GM21367 (cell line): Measurements from ENCODE around the gene ADIPOR1.
A peak's percentile ranks its signal among the peaks of the same experiment; 100 is the strongest.
"Not testable (repeated sequence)": the region's sequence is repeated elsewhere in the genome, so short reads cannot be mapped to it uniquely, and the experiment has no call there.

Experiments
- ATAC-seq: cut with Tn5 transposase; IDR thresholded peaks from one replicate; pipeline ENCODE4 v1.9.1; 2021; ENCODE audit not compliant: unreplicated experiment

Gene ADIPOR1

GRCh38 chr1:202941372-202941771 is 16.7 kb downstream of the ADIPOR1 start:
- no peak for ATAC-seq

- ATAC-seq = no peak
Measured at GRCh38 chr1:202940561-202940960, 17.6 kb downstream of the ADIPOR1 start.

DNA sequence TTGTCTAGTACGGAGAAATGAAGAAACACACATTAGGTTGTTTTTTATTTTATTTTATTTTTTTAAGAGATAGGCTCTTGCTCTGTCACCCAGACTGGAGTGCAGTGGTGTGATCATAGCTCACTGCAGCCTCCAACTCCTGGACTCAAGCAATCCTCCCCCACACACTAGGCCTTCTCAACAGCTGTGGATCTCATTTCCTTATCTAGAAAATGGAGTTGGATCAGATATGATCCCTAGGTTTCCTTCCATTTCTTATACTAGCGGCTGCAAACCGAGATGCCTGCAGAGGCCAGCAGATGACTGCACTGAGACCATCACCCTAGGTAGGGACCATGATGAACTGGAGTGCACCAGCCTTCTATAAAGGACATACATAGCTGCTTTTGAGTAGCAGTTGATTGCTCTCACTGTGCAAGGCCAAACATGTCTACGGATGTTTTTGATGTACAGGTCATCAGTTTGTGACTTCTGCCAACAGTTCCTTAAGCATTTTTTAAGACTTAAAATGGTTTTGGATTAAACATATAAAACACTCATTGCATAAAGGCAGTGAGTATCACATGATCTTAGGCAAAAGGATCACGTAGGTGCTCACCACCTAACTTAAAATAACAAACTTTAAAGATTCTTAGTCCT is 19.7 kb downstream of the ADIPOR1 start:
- ATAC-seq = no peak

DNA sequence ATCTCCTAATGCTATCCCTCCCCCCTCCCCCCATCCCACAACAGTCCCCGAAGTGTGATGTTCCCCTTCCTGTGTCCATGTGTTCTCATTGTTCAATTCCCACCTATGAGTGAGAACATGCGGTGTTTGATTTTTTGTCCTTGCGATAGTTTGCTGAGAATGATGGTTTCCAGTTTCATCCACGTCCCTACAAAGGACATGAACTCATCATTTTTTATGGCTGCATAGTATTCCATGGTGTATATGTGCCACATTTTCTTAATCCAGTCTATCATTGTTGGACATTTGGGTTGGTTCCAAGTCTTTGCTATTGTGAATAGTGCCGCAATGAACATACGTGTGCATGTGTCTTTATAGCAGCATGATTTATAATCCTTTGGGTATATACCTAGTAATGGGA is 21.7 kb downstream of the ADIPOR1 start:
- ATAC-seq = not testable (repeated sequence)

- no peak for ATAC-seq
Measured at GRCh38 chr1:202935844-202936243, 22.3 kb downstream of the ADIPOR1 start.

- no peak for ATAC-seq
Measured at GRCh38 chr1:202934755-202935154, 23.4 kb downstream of the ADIPOR1 start.

- ATAC-seq = no peak
Measured at GRCh38 chr1:202932476-202932875, 25.6 kb downstream of the ADIPOR1 start.

DNA sequence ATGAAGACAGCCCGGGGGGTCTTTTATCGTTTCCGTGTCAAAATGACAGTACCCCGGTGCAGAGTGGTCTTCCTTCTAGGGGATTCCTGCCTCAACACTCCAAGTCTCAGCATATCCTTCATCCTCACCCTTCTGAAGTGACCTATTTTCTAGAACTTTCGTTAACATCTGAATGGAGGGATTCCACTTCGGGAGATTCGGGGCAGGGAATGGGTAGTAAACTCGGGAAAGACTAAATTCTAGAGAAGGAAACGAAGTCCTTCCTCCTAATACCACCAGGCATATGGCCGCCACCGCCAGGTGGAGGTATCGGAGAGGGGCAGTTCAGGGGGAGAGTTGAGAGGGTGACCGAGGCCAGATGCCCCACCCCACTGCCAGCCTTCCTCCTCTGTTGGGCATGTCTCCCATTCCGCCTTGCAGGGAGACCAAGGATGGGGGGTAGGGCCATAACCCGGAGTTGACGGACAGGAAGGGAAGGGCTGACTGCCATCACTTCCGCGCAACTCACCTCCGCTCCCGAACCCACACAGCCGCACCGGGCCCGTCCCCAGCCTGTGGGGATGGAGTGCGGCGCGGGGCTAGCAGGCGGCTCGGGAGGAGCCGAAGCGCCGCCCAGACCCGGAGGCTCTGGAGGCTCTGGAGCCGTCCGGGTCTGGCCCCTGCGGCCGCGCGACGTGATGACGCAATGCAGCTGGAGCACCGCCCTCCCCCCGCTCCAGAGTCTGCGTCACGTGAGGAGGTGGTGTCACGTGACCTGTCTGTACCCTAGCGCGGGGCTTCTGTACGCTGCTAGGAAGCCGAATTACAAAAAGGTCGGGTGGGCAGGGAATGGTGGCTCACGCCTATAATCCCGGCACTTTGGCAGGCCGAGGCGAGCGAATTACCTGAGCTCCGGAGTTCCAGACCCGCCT is 31.3 kb downstream of the ADIPOR1 start, which contains the start of gene KLHL12:
Gene KLHL12 (minus strand): TSS at position 654 of the 911 bp plus-strand sequence. CDS start 2,072 bp downstream, outside the sequence.
- peak; percentile 78 for ATAC-seq

GRCh38 chr1:202923533-202923932 is 34.6 kb downstream of the ADIPOR1 start:
- no peak for ATAC-seq

DNA sequence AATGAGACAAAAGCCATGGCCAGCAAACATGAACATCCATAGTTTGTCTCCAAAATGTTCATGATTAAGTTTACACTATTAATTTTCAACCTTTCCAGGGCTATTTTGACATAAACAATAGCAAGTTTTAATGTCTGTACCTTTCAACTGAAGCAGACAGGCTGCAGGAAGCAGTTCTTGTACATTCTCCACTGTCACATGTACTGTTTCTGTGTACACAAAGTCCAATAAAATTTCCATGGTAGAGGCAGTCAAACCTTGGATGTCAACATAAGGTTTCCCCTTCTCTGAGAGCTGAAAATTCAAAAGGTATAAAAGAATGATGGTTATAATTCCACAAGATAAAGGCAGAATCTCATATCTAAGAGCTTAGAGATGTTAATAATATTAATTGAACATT is 38.5 kb downstream of the ADIPOR1 start:
- ATAC-seq = no peak

- ATAC-seq = no peak
Measured at GRCh38 chr1:202915146-202915545, 43.0 kb downstream of the ADIPOR1 start.

- not testable (repeated sequence) for ATAC-seq
Measured at GRCh38 chr1:202912476-202912875, 45.6 kb downstream of the ADIPOR1 start.

DNA sequence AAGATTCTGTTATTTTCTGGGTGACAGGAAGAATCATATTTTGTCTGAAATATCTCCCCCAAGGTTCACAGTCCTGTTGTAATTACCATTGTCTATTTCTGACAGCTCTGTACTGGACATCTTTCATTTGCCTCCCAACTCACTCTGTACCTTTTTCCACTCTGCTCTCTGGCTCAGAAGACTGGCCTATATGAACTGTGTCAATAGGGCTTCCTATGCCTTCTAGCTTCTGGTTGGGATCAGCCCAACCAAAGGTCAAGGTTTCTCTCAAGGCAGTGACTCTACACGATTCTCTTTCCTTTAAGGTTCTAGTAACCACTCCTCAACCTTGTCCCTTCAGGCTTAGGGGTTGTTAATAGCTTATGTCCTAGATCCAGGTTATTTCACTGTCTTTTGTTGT is 48.6 kb downstream of the ADIPOR1 start:
- no peak for ATAC-seq

GRCh38 chr1:202908998-202909397 is 49.1 kb downstream of the ADIPOR1 start:
- no peak for ATAC-seq

DNA sequence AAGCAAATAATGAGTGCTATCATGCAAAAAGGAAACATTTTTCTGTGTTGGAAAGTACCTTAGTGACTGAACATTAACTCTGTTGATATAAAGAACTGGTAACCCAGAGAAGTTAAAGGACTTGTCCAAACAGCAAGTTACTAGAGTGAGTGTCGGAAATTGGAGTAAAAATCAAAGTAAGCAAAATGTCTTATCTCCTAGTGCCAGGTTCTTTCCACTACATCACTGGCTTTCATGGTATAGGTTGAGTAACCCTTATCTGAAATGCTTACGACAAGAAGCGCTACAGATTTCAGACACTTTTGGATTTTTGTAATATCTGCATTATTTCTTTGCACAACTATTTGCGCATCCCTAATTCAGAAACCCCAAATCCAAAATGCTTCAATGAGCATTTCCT is 52.8 kb downstream of the ADIPOR1 start:
- no peak for ATAC-seq

- not testable (repeated sequence) for ATAC-seq
Measured at GRCh38 chr1:202903808-202904207, 54.3 kb downstream of the ADIPOR1 start.

GRCh38 chr1:202901555-202901954 is 56.6 kb downstream of the ADIPOR1 start:
- ATAC-seq = no peak

- no peak for ATAC-seq
Measured at GRCh38 chr1:202892501-202892900, 65.6 kb downstream of the ADIPOR1 start.
